Memory B cell (primary cell): ENCODE measurements around the gene CELSR1.
A peak's percentile ranks its signal among the peaks of the same experiment; 100 is the strongest.

Source experiments
- ATAC-seq: fragments of 150-1000 bp; cut with Tn5 transposase; 2 replicates; pipeline ENCODE4 v1.10.0; 2021; ENCODE audit warnings: low read depth, mild to moderate bottlenecking, moderate library complexity
- DNase-seq, 2 donors: peaks; one replicate each; pipeline ENCODE4 v3.0.0; 2022; ENCODE audit warnings: low spot score in 2 of 2
- H3K27ac Mint-ChIP-seq: one replicate; pipeline ENCODE4 v1.8.0; 2022; ENCODE audit warnings: mild to moderate bottlenecking, moderate library complexity, mixed read lengths
- H3K27me3 Mint-ChIP-seq: one replicate; pipeline ENCODE4 v1.8.0; 2022; ENCODE audit warnings: mixed read lengths
- H3K36me3 Mint-ChIP-seq: one replicate; pipeline ENCODE4 v1.8.0; 2022; ENCODE audit warnings: mild to moderate bottlenecking, mixed read lengths
- H3K4me1 Mint-ChIP-seq: one replicate; pipeline ENCODE4 v1.8.0; 2022; ENCODE audit warnings: mixed read lengths
- H3K4me3 Mint-ChIP-seq: one replicate; pipeline ENCODE4 v1.8.0; 2022; ENCODE audit warnings: mild to moderate bottlenecking, moderate library complexity, mixed read lengths
- H3K9me3 Mint-ChIP-seq: one replicate; pipeline ENCODE4 v1.8.0; 2022; ENCODE audit warnings: mixed read lengths

Gene CELSR1

GRCh38 chr22:46490538-46490937, 46.9 kb downstream of the CELSR1 start:
- Mint-ChIP-seq H3K9me3 (no peaks in the 10 kb centered on the region), H3K4me3 (no peak overlapping the region), H3K27me3 (peaks cover 15% of the 10 kb centered on the region), H3K36me3 (no peaks in the 10 kb centered on the region), H3K4me1 (no peaks in the 10 kb centered on the region), H3K27ac (no peak overlapping the region)
- ATAC-seq (no peak), DNase-seq (no peak)

DNA sequence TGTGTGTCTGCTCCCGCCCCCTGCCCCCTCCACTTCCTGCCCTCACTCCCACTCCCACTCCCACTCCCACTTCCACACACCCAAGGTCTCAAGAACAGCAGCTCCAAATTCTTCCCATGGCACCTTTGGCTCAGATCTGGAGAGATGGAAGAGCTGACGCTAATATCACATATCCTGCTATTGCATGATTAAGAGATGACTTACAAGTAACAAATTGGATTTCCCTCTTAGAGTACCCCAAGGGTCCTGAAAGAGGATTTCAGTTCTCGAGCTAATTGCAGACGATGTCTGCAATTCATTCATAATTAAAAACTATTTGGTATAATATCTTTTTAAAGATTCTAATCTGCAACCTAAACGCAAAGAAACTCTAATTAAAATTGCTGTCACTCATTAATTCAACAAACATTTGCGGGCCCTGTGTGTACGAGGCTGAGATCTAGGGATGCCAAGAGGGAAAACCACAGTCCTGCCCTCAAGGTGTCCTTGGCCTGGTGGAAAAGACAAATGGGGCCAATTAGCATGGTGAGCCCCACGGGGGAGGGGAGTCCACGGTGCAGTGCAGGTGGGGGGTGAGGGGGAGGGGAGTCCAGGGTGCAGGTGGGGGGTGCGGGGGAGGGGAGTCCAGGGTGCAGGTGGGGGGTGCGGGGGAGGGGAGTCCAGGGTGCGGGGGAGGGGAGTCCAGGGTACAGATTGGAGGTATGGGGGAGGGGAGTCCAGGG, 50.3 kb downstream of the CELSR1 start:
- Mint-ChIP-seq H3K36me3 (no peaks in the 10 kb centered on the region), H3K4me1 (no peaks in the 10 kb centered on the region), H3K4me3 (no peak overlapping the region), H3K27ac (no peak overlapping the region), H3K9me3 (no peaks in the 10 kb centered on the region), H3K27me3 (peaks cover 14% of the 10 kb centered on the region)
- ATAC-seq (no peak), DNase-seq (no peak)

DNA sequence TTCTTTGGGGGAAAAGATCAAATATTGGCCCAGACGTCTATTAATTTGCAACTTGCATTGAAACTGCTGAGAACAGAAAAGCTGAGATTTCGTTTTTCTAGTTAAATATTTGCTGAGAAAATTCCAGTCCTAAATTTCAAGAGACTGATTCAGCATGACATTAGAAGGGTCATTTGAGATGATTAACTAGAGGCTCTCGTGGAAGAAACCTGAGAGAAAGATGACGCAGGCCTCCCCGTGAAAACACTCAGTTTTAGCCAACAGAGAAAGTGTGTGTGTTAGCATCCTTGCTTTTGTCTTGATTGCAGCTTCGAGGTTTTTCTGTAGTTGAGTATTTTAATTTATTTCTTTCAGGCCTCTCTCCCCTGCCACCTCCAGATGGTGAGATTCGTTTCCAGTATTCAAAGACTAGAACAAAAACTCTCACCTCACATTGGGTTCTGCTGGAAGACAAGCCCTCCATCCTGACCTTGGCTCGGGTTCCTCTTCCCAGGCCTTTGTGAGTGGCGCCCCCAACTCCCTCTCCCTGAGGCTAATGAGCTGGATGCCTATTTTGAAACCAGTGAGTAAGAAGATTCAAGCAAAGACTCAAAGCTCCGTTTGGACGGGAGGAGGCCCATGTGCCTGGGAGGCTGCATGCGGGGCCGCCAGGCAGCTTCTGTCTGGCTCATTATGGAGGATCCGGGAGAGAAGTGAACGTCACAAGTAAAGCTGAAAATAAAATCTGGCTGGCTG, 52.4 kb downstream of the CELSR1 start:
- H3K27me3 Mint-ChIP-seq: peaks cover 13% of the 10 kb centered on the region
- no peak overlapping the region for H3K4me3 Mint-ChIP-seq
- DNase-seq: no peak
- no peak overlapping the region for H3K27ac Mint-ChIP-seq
- no peak for ATAC-seq
- no peaks in the 10 kb centered on the region for H3K36me3 Mint-ChIP-seq
- no peaks in the 10 kb centered on the region for H3K4me1 Mint-ChIP-seq
- no peaks in the 10 kb centered on the region for H3K9me3 Mint-ChIP-seq

- Mint-ChIP-seq H3K4me1 (no peaks in the 10 kb centered on the region), H3K27ac (no peak overlapping the region), H3K27me3 (peaks cover 13% of the 10 kb centered on the region), H3K9me3 (no peaks in the 10 kb centered on the region), H3K4me3 (no peak overlapping the region), H3K36me3 (no peaks in the 10 kb centered on the region)
- DNase-seq (no peak), ATAC-seq (no peak)
These were observed 53.1 kb downstream of the CELSR1 start for GRCh38 chr22:46484156-46484860.

GRCh38 chr22:46483353-46483752, 54.1 kb downstream of the CELSR1 start:
- no peaks in the 10 kb centered on the region for H3K9me3 Mint-ChIP-seq
- no peak overlapping the region for H3K27ac Mint-ChIP-seq
- DNase-seq (no peak), ATAC-seq (no peak)
- H3K4me1 Mint-ChIP-seq: no peaks in the 10 kb centered on the region
- no peak overlapping the region for H3K4me3 Mint-ChIP-seq
- peaks cover 10% of the 10 kb centered on the region for H3K27me3 Mint-ChIP-seq
- H3K36me3 Mint-ChIP-seq: no peaks in the 10 kb centered on the region

GRCh38 chr22:46482056-46482675, 55.3 kb downstream of the CELSR1 start:
- no peaks in the 10 kb centered on the region for H3K9me3 Mint-ChIP-seq

GRCh38 chr22:46481386-46481785, 56.0 kb downstream of the CELSR1 start:
- no peak overlapping the region for H3K4me3 Mint-ChIP-seq
- H3K9me3 Mint-ChIP-seq: no peaks in the 10 kb centered on the region
- no peak overlapping the region for H3K27ac Mint-ChIP-seq
- DNase-seq (no peak), ATAC-seq (no peak)
- peaks cover 5% of the 10 kb centered on the region for H3K27me3 Mint-ChIP-seq
- peaks cover 4% of the 10 kb centered on the region for H3K4me1 Mint-ChIP-seq
- H3K36me3 Mint-ChIP-seq: no peaks in the 10 kb centered on the region

More at GRCh38 chr22:46482056-46482675, 55.3 kb downstream of the CELSR1 start:
- no peak for ATAC-seq
- DNase-seq: no peak
- no peaks in the 10 kb centered on the region for H3K4me1 Mint-ChIP-seq
- H3K4me3 Mint-ChIP-seq: no peak overlapping the region
- H3K27me3 Mint-ChIP-seq: peaks cover 9% of the 10 kb centered on the region
- H3K27ac Mint-ChIP-seq: no peak overlapping the region
- no peaks in the 10 kb centered on the region for H3K36me3 Mint-ChIP-seq

- Mint-ChIP-seq H3K9me3 (no peaks in the 10 kb centered on the region), H3K27me3 (peaks cover 6% of the 10 kb centered on the region), H3K4me3 (no peak overlapping the region), H3K27ac (no peak overlapping the region), H3K4me1 (peaks cover 4% of the 10 kb centered on the region), H3K36me3 (no peaks in the 10 kb centered on the region)
- no peak for DNase-seq
- no peak for ATAC-seq
These were observed 57.0 kb downstream of the CELSR1 start for GRCh38 chr22:46480396-46480795.

DNA sequence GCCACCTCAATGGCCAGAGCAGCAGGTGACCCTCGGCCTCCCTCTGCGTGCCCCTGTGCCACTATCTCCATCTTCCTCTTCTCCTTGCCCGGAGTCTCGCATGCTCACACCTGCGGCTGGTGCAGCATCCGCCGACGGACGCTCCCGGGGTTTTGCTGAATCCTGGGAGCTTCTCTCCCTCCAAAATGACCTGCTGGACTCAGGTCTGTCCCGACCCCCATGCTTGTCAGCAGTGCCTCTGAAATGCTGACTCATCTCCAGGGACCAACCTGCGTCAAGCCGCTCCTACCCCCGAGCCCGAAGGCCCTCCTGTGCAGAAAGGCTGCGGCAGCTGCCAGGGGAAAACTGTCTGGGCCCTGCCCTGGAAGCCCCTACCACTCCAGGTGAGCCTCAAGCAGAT, 58.4 kb downstream of the CELSR1 start:
- H3K4me1 Mint-ChIP-seq: peaks cover 4% of the 10 kb centered on the region
- no peak for ATAC-seq

GRCh38 chr22:46478083-46478551, 59.3 kb downstream of the CELSR1 start:
- no peaks in the 10 kb centered on the region for H3K9me3 Mint-ChIP-seq
- no peak for ATAC-seq

More for the DNA sequence above, 58.4 kb downstream of the CELSR1 start:
- H3K27me3 Mint-ChIP-seq: peaks cover 6% of the 10 kb centered on the region
- H3K4me3 Mint-ChIP-seq: no peak overlapping the region
- no peak overlapping the region for H3K27ac Mint-ChIP-seq
- H3K9me3 Mint-ChIP-seq: no peaks in the 10 kb centered on the region
- H3K36me3 Mint-ChIP-seq: peaks cover 3% of the 10 kb centered on the region
- no peak for DNase-seq

GRCh38 chr22:46476547-46476941, 60.9 kb downstream of the CELSR1 start:
- Mint-ChIP-seq H3K9me3 (no peaks in the 10 kb centered on the region), H3K4me1 (peaks cover 4% of the 10 kb centered on the region), H3K27ac (peak overlapping the region; percentile 49), H3K4me3 (peak overlapping the region; percentile 31), H3K27me3 (peaks cover 5% of the 10 kb centered on the region), H3K36me3 (peaks cover 3% of the 10 kb centered on the region)
- DNase-seq (peak in 1 of 2 donors; percentile 26), ATAC-seq (peak; percentile 92)

More at GRCh38 chr22:46478083-46478551, 59.3 kb downstream of the CELSR1 start:
- H3K4me1 Mint-ChIP-seq: peaks cover 4% of the 10 kb centered on the region
- H3K27ac Mint-ChIP-seq: no peak overlapping the region
- no peak overlapping the region for H3K4me3 Mint-ChIP-seq
- H3K27me3 Mint-ChIP-seq: peaks cover 8% of the 10 kb centered on the region
- peaks cover 3% of the 10 kb centered on the region for H3K36me3 Mint-ChIP-seq
- DNase-seq: no peak

GRCh38 chr22:46473896-46474557, 63.4 kb downstream of the CELSR1 start:
- Mint-ChIP-seq H3K36me3 (peaks cover 3% of the 10 kb centered on the region), H3K27me3 (peaks cover 5% of the 10 kb centered on the region), H3K4me1 (peaks cover 4% of the 10 kb centered on the region), H3K4me3 (no peak overlapping the region), H3K9me3 (no peaks in the 10 kb centered on the region), H3K27ac (no peak overlapping the region)
- ATAC-seq: no peak
- no peak for DNase-seq

DNA sequence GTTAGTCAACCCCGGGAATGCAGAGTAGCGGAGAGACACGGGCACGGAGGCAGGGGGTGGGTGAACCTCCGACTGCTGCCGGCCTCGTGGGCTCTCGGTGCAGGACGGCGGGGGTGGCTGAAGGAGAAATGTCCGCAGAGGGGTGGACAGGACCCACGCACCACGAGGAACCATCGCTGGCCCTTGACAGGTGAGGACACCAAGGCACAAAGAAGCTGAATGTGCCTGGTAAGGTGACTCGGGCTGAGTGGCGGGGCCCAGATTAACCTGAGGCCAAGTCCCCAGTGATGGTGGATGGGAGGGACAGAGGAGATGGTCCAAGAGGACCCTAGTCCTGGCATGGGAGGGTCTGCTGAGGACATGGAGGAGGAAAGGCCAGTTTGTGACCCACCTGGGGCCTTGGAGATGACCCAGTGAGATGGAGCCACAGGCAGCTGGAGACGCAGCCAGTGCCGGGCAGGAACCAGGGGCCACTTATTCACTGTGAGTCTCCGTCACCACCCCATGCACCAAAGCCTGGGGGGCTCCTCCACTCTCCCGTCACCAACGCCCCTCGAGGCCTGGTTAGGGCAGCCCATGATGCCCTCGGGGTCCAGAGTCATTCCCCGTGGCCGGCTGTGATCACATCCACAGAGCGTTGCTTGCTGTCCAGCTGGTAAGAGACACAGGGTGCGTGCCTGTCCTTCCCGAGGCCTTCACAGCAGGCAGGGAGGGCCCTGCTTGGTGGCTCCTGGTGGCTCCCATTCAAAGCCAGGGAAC, 64.2 kb downstream of the CELSR1 start:
- Mint-ChIP-seq H3K27me3 (peaks cover 5% of the 10 kb centered on the region), H3K36me3 (peaks cover 3% of the 10 kb centered on the region), H3K27ac (no peak overlapping the region), H3K4me3 (no peak overlapping the region), H3K9me3 (no peaks in the 10 kb centered on the region), H3K4me1 (peaks cover 4% of the 10 kb centered on the region)
- DNase-seq: no peak
- ATAC-seq: no peak
